Middle frontal gyrus (tissue), 1 donor: ENCODE results near the gene HTR7.
"Not testable (repeated sequence)": the region's sequence is repeated elsewhere in the genome, so short reads cannot be mapped to it uniquely, and the experiment has no call there.

Source experiments
- DNase-seq: peaks from one replicate; pipeline ENCODE4 v3.0.0-alpha.2; 2015; ENCODE audit warnings: low spot score; ENCODE audit errors: extremely low spot score

Gene HTR7

DNA sequence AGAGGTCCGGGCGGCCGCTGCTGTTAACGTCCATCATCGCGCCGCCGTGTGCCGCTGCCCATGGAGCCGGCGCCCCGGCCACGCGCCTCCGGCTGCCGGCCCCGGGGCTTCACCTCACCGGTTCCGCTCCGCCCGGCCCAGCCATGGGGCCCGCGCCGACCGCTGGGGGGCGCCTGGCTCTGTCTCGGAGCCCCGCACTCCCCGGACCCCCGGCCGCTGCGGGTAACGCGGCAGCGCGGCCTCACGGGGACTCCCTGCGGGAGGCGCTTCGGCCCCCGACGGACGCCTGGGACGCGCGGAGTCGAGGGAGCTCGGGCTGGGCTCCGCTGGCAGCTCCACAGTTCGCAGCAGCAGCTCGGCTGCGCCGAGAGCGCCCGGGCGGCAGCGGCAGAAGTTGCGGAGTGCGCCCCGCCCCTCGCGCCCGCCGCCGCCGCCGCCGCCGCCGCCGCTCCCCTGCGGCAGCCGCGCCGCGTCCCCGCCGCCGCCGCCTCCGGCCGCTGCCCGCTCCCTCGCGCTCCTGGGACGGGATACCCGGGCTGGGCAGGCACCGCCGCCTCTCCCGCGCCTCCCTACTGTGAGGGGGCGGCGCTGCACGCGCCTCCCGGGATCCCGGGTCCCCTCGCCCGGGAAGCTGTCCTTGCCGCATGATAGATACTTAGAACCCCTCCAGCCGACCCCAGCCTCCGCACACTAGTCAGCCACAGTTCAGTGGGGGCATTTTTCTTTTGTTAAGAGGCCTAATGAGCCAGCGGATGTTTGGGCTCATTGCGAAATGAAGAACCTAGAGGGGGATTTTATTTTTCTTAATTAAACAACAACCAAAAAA lies at the start of gene HTR7:
TSS of gene HTR7 (minus strand) at position 405 of the 826 bp plus-strand sequence. CDS start at position 37, 368 bp downstream.
- no peak for DNase-seq

DNA sequence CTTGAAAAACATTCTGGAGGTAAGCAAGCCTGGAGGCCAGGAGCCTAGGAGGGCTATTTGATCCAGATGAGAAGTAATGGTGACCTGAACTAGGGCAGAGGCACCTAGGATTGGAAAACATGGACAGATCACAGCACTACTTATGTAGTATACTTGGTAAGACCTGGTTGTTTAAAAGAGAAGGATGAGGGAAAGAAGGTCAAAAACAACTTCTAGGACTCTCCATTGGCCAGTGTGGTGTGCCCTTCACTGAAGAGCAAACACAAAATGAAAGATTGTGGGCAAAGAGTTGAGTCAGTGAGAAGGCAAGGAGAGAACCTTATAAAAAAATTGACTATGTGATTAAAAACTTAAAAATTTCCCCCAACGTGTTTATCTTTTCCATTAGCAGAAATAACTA lies 48.8 kb upstream of the HTR7 start:
- DNase-seq, result no peak

DNA sequence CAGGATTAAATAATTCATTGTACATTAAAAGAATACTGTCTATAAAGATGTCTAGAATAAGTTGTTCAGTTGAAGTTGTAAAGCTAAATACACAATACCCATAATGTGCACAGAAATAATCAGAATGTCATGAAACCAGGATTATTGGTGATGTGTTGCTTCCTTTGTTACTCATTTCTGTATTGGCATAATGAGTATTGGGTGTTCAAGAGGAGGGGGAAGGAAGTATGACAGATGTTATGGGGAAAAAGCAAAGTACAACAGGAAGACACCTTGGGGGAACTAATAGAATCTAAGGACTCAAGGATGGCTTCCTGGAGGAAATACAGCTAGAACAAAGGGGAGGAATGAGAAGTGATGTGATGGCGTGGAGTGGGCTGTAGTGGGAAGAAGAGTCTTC lies 48.1 kb upstream of the HTR7 start:
- no peak for DNase-seq

DNA sequence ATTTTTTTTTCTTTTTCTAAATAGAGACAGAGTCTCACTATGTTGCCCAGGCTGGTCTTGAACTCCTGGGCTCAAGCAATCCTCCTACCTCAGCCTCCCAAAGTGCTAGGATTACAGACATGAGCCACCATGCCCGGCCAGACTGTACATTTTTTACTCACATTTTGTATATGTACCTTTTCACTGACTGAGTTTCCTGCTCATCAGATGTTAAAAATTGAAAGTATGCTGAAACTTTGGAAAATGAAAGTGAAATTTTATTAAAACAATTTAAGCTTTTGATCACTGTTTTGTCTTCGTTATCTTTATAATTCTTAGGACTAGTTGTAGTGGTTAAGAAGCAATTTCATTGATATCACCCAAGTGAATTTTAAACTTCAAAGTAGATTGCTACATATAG lies 39.1 kb upstream of the HTR7 start:
- DNase-seq, result not testable (repeated sequence)

DNA sequence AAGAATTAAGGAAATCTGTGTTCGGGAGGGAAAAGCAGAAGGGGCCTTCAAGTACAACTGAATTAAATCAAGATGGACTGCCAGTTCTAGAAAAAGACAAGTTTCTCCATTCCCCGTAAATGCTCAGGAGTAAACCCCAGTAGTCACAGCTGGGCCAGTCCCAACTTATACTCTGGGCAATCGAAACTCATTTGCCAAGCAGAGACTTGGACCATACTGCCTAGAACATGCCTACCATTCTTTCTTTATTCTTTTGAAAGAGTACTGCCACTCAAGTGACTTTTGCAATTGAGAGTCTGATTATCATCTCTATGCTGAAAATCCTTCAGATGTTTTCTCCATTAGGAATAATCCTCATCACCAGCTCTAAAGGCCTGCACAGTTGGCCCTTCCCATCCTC lies 35.4 kb upstream of the HTR7 start:
- DNase-seq, result no peak

DNA sequence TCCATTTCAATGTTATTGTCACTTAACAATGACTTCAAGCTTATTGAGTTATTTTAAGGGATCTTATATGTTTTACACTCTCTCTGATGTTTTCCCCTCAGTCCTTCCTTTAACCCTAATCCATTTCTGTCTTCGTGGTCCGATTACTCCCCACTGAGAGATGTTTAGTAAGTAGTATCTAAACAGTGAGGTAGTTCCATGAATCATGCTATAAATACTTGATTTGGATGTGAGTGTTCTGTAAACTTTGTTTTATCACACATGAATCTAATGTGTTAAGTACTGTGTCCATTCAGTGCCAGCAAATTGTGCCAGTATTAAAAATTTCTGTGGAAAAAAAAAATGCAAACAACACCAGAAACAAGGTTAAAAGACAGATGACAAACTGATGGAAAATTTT lies 32.5 kb upstream of the HTR7 start:
- no peak for DNase-seq

DNA sequence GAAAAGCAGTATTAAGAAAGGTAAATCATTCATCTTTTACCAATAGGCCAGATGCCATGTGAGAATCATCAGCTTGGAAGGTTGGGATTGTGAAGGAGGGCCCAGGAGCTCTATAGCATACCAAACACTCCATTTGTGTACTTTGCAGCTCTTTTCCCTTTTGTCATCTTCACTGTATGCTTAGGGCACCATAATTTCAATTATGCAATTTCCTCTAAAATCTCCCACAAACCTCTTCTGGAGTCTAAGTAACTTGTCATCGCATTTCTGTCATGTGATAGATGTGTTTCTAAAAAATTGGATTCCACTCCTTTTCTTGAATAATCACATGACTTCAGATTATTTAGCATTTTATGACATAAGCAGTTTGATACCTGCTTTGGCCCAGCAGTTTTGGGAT lies 31.8 kb upstream of the HTR7 start:
- DNase-seq, result no peak

DNA sequence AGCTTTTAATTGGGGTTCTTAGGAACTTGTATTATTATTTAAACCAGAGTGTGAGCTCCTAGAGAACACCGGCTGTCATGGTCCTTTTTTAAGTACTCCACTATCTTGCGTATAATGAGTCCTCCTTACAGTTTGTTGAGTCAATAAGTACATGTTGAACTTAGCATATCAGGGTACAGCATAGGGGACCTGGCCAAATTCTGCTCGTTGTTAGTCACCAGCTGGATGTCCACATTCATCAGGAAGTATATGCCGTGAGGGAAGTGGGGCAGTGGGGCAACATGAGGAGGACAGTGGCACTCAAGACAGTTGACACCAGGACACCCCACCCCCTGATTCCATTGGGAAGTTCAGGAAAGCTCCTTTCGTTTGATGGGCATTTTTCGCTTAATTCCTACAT lies 30.5 kb upstream of the HTR7 start:
- DNase-seq, result no peak

DNA sequence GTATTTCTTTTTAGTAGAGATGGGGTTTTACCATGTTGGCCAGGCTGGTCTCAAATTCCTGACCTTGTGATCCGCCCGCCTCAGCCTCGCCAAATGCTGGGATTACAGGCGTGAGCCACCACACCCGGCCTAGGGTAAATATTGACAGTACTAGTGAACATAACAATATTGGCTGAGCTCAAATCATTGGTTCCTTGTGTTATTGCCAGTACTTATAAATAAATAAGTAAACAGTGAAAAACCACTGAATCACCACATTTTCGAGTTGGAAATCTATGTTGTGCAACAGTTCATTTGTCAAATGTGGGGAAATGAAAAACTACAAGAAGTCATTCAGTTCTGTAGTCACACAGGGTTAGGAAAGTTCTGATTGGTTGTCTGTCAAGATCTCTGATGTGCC lies 29.7 kb upstream of the HTR7 start:
- no peak for DNase-seq

DNA sequence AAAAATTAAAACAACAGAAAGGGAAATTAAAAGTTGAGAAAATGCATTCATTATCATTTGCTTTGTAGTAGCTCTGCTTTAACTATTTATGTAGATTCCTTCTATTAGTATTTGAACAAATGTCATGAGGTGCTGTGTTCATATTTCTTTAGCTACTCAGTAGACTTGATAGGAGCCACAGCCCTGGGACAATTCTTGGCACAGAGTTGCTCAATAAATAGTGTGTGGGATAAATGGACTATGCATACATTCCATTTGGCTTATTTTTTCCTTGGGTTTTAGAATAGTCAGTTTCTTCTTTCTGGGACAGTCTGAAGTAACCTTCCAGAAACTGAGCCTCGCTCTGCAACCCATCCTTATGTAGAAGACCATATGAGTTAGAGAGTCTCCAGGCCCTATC lies 27.3 kb upstream of the HTR7 start:
- DNase-seq, result no peak

DNA sequence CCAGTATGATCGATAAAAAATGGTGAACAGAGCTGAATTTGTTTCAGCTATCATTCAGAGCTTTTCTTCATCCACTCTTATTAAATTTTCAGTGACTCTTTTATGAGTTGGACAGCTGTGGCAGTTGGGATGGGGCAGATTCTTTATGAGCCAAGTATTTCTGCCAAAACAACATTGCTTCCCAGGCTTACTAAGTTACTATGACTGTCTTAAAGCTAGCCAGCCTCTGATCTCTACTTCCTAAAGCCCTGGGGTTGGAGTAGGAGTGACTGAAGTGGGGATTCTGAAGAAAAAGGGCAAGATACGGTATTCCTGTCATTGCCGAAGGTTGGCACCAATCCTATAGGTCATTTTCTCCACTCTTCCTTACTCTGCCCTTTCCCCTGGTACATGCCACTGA lies 26.6 kb upstream of the HTR7 start:
- no peak for DNase-seq

DNA sequence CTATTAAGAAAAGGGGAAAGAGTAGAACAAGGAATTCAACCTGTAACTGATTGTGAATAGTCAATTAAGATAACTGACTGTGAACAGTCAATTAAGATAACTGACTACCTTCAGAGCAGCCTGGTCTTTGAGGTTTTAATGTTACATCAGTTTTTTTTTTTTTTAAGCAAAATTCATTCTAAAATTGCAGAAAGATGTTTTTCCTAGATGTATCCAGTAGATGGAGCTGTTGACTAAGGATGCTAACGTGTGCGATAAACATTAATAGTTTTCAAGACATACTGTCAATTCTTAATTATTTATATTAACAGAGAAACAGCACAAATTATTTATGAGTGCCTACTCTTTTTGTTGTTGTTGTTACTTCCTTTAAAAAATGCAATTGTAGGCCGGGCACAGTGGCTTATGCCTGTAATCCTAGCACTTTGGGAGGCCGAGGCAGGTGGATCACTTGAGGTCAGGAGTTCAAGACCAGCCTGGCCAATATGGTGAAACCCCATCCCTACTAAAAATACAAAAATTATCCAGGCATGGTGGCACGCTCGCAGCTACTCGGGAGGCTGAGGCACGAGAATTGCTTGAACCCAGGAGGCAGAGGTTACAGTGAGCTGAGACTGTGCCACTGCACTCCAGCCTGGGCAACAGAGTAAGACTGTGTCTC lies 22.4 kb upstream of the HTR7 start:
- not testable (repeated sequence) for DNase-seq

DNA sequence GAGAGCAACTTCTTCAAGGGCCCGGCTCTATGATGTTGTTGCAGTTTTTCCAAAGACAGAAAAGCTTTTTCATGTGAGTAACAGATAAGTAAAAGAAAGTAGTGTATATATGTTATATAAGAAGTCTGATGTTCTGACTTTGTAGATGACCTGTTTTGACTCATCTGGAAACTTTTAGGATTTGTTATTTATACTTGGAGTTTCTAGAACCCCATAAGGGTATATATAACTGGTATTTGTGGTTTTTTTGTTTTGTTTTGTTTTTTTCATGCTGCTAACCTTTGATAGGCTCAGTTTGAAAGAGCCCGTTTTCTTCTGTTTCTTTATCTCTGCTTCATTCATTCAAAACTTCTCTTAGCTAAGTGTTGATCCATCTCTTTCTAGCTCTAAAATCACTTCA lies 21.2 kb upstream of the HTR7 start:
- DNase-seq, result no peak

DNA sequence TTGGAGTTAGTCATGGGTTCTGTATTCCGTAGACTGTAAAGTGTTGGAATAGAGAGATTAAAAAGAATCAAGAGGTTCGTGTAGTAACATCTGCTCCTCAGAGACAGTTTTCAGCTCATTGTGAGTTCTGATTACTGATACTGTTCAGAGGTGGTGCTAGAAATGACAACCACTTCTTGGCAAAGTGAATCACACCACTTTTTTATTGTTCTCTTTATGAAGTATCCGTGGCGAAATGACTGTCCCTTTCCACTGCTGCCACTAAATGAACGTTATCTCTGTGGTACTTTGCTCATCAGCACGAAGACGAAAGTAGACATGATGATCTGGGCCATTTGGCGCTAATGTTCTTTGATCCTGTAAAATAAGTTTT lies 14.8 kb upstream of the HTR7 start:
- DNase-seq, result no peak

DNA sequence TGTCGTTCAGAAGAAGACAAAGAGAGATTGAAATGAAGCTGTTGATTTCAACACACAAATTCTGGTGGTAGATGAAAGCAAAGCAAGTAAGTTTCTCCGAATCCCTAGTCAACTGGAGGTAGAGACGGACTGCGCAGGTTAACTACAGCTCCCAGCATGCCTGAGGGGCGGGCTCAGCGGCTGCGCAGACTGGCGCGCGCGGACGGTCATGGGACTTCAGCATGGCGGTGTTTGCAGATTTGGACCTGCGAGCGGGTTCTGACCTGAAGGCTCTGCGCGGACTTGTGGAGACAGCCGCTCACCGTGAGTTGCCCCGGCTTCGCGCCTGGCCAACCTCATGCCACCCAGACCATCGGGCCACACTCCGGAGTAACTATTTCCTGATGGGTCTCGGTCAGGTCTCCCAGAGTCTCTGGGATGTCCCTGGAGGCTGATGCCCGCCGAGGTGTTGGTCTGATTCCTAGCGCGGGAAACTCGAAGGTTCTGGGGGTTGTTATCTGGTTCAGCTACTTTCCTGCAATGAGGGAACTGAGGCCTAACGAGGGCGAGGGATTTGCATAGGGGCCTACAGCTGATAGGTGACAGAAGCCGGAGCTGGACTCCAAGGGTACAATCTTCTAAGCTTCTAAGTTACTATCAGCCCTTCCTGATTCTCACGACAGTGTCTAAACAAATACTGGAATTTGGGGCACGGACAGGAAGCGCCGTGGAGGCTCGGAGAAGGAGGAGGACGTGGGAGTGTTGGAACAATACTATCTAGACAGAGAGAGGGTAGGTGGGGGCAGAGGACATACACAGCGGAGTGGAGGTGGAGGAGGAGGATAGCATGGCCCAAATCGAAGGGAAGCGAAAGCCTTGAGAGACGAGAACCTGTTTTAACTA lies 14.2 kb upstream of the HTR7 start, which contains the start of gene RPP30:
TSS of gene RPP30 (plus strand) at position 209 of the 882 bp plus-strand sequence. CDS start at position 222, 13 bp downstream.
- peak; percentile 71 for DNase-seq

DNA sequence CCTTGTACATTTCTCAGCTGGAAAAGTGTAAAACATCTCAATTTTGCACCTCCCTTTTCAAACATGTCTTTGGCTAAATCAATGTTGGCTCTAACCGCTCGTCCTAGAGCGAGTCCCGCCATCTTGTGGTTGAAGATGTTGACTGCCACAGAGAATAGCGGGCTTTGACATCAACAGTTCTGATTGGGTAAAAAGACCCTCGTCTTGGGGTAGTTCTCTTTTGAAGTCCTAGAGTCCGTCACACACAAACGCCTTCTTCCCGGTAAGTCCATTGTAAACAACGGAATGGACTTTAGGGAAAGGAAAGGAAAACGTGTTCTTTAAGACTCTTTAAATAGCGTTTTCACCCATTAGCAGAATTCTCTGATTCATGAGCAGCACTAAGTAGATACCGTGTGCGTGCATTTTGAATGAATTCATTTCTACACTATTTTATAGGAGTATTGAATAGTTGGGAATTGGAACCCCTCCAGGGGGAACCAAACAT lies 13.5 kb upstream of the HTR7 start:
- DNase-seq, result peak; percentile 61

DNA sequence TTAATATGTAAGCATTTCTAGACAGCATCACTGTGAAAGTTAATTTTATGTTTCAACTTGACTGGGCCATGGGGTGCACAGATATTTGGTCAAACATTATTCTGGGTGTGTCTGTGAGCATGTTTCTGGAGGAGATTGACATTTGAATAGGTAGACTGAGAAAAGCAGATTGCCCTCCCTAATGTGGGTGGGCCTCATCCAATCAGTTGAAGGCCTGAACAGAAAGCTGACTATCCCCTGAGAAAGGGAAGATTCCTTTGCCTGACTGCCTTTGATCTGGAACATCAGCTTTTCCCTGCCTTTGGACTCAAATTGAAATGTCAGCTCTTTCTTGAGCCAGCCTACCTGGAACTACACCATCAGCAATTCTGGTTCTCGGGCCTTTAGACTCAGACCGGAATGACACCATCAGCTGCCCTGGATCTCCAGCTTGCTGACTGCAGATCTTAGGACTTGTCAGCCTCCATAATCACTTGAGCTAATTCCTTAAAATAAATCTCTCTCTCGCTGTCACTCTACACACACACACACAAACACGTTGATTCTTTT lies 8.3 kb upstream of the HTR7 start:
- no peak for DNase-seq

DNA sequence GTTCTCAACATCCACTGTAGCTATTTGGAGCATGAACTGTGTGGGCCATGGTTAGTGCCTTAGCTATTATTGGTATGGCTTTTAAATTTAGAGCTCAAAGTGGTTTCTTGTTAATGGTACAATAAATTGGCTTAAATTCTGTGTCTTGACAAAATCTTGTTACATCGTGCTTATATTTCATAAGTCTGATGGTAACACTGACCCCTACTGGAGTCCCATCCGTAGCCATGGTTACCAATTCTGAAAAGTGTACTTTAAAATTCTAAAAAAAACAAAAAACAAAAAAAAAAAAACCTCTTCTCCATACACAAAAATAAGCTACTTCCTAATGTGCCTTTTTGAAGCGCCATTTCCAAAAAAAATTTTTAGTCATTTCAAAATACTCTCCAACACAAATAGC lies 7.6 kb upstream of the HTR7 start:
- DNase-seq, result no peak

DNA sequence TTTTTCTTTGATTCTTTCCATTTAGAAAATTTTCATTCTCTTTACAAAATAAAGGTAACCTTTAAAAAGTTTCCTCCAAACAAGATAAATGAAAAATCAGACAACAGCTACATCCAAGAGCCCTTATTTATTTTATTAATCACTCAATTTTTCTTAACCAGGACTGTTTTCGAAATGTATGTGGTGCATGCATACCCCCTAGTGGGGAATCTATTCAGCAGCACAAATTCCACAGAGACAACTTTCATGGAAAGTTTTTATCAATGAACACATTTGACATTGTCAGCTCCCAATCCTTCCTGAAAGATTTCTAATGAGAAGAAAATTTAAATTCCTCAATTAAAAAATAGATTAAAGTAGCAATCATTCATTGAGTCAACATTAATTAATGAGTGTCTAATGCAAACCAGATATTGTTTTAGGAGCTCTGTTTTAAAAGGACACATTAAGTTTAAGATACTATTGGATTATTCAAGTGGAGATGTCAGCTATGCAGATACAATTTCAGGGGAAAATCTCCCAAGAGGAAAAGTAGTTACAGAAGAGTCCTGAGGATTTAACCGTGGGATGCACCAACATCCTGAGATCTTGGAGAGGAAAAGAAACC lies 5.2 kb upstream of the HTR7 start:
- peak; percentile 18 for DNase-seq

DNA sequence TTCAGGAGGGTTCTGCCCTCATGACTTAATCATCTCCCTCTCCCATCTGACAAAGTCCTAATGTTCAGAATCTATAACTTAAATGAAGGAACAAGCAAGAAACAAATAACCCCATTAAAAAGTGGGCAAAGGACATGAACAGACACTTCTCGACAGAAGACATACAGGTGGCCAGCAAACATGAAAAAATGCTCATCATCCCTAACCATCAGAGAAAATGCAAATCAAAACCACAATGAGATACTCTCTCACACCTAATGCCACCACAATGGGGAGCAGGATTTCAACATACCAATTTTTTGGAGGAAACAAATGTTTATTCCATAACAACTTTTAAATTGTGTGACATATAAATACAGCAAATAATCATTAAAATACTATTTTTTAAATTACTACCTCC lies 3.0 kb upstream of the HTR7 start:
- no peak for DNase-seq

DNA sequence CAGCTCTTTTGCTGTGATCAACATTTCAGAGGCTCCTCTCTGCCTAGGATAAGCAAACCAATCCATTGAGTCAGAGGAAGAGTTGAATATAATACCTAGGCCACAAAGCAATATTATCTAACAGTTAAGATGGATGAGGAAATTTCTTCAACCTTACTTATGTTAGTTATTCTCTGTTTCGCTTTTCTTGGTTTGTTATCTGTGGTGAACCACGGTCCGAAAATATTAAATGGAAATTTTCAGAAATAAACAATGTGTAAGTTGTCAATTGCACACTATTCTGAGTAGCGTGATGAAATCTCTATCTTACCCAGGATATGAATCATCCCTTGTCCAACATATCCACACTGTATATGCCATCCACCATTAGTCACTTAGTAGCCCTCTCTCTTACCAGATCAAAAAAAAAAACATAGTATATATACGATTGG lies 1.5 kb upstream of the HTR7 start:
- no peak for DNase-seq
